ENCODE data around the gene AEBP1. TPM values are rescaled to one million over a fixed set of nuclear protein-coding genes. Genes with fewer than 3 reads are reported as not detected.

Gene AEBP1
- total and polyA plus RNA-seq, 5 experiments from 2014 or later: 2.4 to 38.5 (median 10.4) TPM

GRCh38 chr7:44133295-44133694 lies 29.1 kb downstream of the AEBP1 start:
- Mint-ChIP-seq H3K27me3 (no peaks in the 10 kb centered on the region), H3K36me3 (no peaks in the 10 kb centered on the region), H3K4me1 (peaks cover 0 to 2% (median 0%) of the 10 kb centered on the region in 4 donors), H3K9me3 (no peaks in the 10 kb centered on the region), H3K27ac (peak overlapping the region in 1 of 10 donors; percentile 43), H3K4me3 (no peak overlapping the region)
- ATAC-seq (no peak), DNase-seq (no peak)
- POLR2A ChIA-PET: no interaction called here

GRCh38 chr7:44134943-44135628 lies 30.9 kb downstream of the AEBP1 start:
- peaks cover 0 to 2% (median 0%) of the 10 kb centered on the region in 4 donors for H3K4me1 Mint-ChIP-seq
- no peak overlapping the region for H3K4me3 Mint-ChIP-seq
- ATAC-seq: no peak
- DNase-seq: no peak
- peak overlapping the region in 1 of 10 donors; percentile 79 for H3K27ac Mint-ChIP-seq
- POLR2A ChIA-PET: interaction anchor here (0.6 to 0.8 kb wide), 2 partner anchors 10 to 88 kb away, joined by 3 read pairs; no protein-coding TSS in a partner anchor
- no peaks in the 10 kb centered on the region for H3K36me3 Mint-ChIP-seq
- no peaks in the 10 kb centered on the region for H3K27me3 Mint-ChIP-seq
- no peaks in the 10 kb centered on the region for H3K9me3 Mint-ChIP-seq

GRCh38 chr7:44136731-44137130 lies 32.6 kb downstream of the AEBP1 start:
- H3K4me1 Mint-ChIP-seq: peaks cover 0 to 2% (median 0%) of the 10 kb centered on the region in 4 donors
- ATAC-seq (no peak), DNase-seq (no peak)
- H3K27ac Mint-ChIP-seq: no peak overlapping the region
- no peaks in the 10 kb centered on the region for H3K27me3 Mint-ChIP-seq
- no peaks in the 10 kb centered on the region for H3K36me3 Mint-ChIP-seq
- H3K4me3 Mint-ChIP-seq: no peak overlapping the region
- no peaks in the 10 kb centered on the region for H3K9me3 Mint-ChIP-seq
- POLR2A ChIA-PET: no interaction called here

GRCh38 chr7:44138698-44139097 lies 34.6 kb downstream of the AEBP1 start:
- no peak for DNase-seq
- no peak for ATAC-seq
- H3K9me3 Mint-ChIP-seq: no peaks in the 10 kb centered on the region
- H3K4me3 Mint-ChIP-seq: no peak overlapping the region
- H3K27me3 Mint-ChIP-seq: no peaks in the 10 kb centered on the region
- no peaks in the 10 kb centered on the region for H3K36me3 Mint-ChIP-seq
- H3K27ac Mint-ChIP-seq: no peak overlapping the region
- peaks cover 0 to 2% (median under 1%) of the 10 kb centered on the region in 4 donors for H3K4me1 Mint-ChIP-seq
- POLR2A ChIA-PET: no interaction called here

GRCh38 chr7:44139311-44140010 lies 35.3 kb downstream of the AEBP1 start:
- DNase-seq: no peak
- POLR2A ChIA-PET: no interaction called here

GRCh38 chr7:44140341-44140740 lies 36.2 kb downstream of the AEBP1 start:
- peak in 1 of 10 donors; percentile 47 for DNase-seq
- Mint-ChIP-seq H3K36me3 (no peaks in the 10 kb centered on the region), H3K4me3 (no peak overlapping the region), H3K9me3 (no peaks in the 10 kb centered on the region), H3K27me3 (peaks cover 0 to 1% (median 0%) of the 10 kb centered on the region in 5 donors), H3K4me1 (peaks cover 2 to 6% (median 6%) of the 10 kb centered on the region in 4 donors), H3K27ac (peak overlapping the region in 1 of 10 donors; percentile 25)
- POLR2A ChIA-PET: no interaction called here
- no peak for ATAC-seq

More at GRCh38 chr7:44139311-44140010, 35.3 kb downstream of the AEBP1 start:
- Mint-ChIP-seq H3K27me3 (no peaks in the 10 kb centered on the region), H3K9me3 (no peaks in the 10 kb centered on the region), H3K4me1 (peaks cover 0 to 2% (median under 1%) of the 10 kb centered on the region in 4 donors), H3K27ac (peak overlapping the region in 2 of 10 donors; percentile 54 to 59), H3K36me3 (no peaks in the 10 kb centered on the region), H3K4me3 (no peak overlapping the region)
- no peak for ATAC-seq

GRCh38 chr7:44141221-44141850 lies 37.2 kb downstream of the AEBP1 start, which contains the start of gene MYL7:
Gene MYL7, minus strand, starts transcription at chr7:44141332. Its CDS starts 27 bp downstream, at chr7:44141305.
- Mint-ChIP-seq H3K4me1 (peaks cover 5 to 12% (median 7%) of the 10 kb centered on the region in 4 donors), H3K9me3 (no peaks in the 10 kb centered on the region), H3K4me3 (no peak within 1 kb of the TSS), H3K27me3 (peaks cover 0 to 1% (median 0%) of the 10 kb centered on the region in 5 donors), H3K36me3 (no peaks in the 10 kb centered on the region), H3K27ac (peak within 1 kb of the TSS in 3 of 10 donors; percentile 25 to 62 (median 25))
- DNase-seq (peak in 1 of 10 donors; percentile 60), ATAC-seq (no peak)
- POLR2A ChIA-PET: no interaction called here

GRCh38 chr7:44142028-44142427 lies 37.9 kb downstream of the AEBP1 start:
- peaks cover 5 to 13% (median 8%) of the 10 kb centered on the region in 4 donors for H3K4me1 Mint-ChIP-seq
- no peak for ATAC-seq
- peaks cover 0 to 1% (median 0%) of the 10 kb centered on the region in 5 donors for H3K27me3 Mint-ChIP-seq
- no peaks in the 10 kb centered on the region for H3K9me3 Mint-ChIP-seq
- peak in 1 of 10 donors; percentile 18 for DNase-seq
- H3K36me3 Mint-ChIP-seq: no peaks in the 10 kb centered on the region
- POLR2A ChIA-PET: no interaction called here
- H3K4me3 Mint-ChIP-seq: no peak overlapping the region
- peak overlapping the region in 1 of 10 donors; percentile 62 for H3K27ac Mint-ChIP-seq

GRCh38 chr7:44143646-44144250 lies 39.6 kb downstream of the AEBP1 start:
- Mint-ChIP-seq H3K4me1 (peaks cover 5 to 13% (median 8%) of the 10 kb centered on the region in 4 donors), H3K36me3 (no peaks in the 10 kb centered on the region), H3K4me3 (peak overlapping the region in 1 of 10 donors; percentile 35), H3K9me3 (no peaks in the 10 kb centered on the region), H3K27me3 (peaks cover 0 to 1% (median 0%) of the 10 kb centered on the region in 5 donors), H3K27ac (peak overlapping the region in 3 of 10 donors; percentile 24 to 72 (median 63))
- ATAC-seq (no peak), DNase-seq (peak in 1 of 10 donors; percentile 11)
- POLR2A ChIA-PET: no interaction called here

GRCh38 chr7:44144426-44144967 lies 40.4 kb downstream of the AEBP1 start:
- ATAC-seq (no peak), DNase-seq (peak in 2 of 10 donors; percentile 2 to 26)
- Mint-ChIP-seq H3K27me3 (peaks cover 0 to 1% (median 0%) of the 10 kb centered on the region in 5 donors), H3K4me3 (peak overlapping the region in 1 of 10 donors; percentile 71), H3K9me3 (no peaks in the 10 kb centered on the region), H3K36me3 (no peaks in the 10 kb centered on the region), H3K4me1 (peaks cover 5 to 13% (median 8%) of the 10 kb centered on the region in 4 donors), H3K27ac (peak overlapping the region in 1 of 10 donors; percentile 88)
- POLR2A ChIA-PET: no interaction called here

GRCh38 chr7:44144968-44145478 lies 40.9 kb downstream of the AEBP1 start:
- H3K27ac Mint-ChIP-seq: peak overlapping the region in 8 of 10 donors; percentile 83 to 93 (median 89)
- DNase-seq: peak in 1 of 10 donors; percentile 46
- POLR2A ChIA-PET: interaction anchor here (0.9 to 1.0 kb wide), 3 partner anchors 9 to 57 kb away, joined by 3 read pairs; partner anchors contain the start of gene POLD2
- H3K9me3 Mint-ChIP-seq: no peaks in the 10 kb centered on the region
- peaks cover 0 to 1% (median 0%) of the 10 kb centered on the region in 5 donors for H3K27me3 Mint-ChIP-seq
- peak overlapping the region; percentile 71 to 87 (median 78) for H3K4me3 Mint-ChIP-seq
- no peaks in the 10 kb centered on the region for H3K36me3 Mint-ChIP-seq
- peaks cover 5 to 13% (median 8%) of the 10 kb centered on the region in 4 donors for H3K4me1 Mint-ChIP-seq
- ATAC-seq: no peak

Measured in naive thymus-derived CD8-positive, alpha-beta T cell (primary cell).